Spinal cord (tissue), 10 donors: ENCODE results near the gene SIGLEC12. TPM values are rescaled to one million over a fixed set of nuclear protein-coding genes. Genes with fewer than 3 reads are reported as not detected.
A peak's percentile ranks its signal among the peaks of the same experiment; 100 is the strongest.

Source experiments
- DNase-seq, 6 donors: peaks; one replicate each; pipeline versions ENCODE4 v3.0.0 to v3.0.0-alpha.2; 2013 to 2015; ENCODE audit warnings: low spot score in 6 of 6, low read depth in 4 of 6
- H3K27ac ChIP-seq: one replicate; pipeline ENCODE4 v1.5.1; 2013; ENCODE audit warnings: low read depth, low read length, control low read depth
- H3K27me3 ChIP-seq: one replicate; pipeline ENCODE4 v1.6.1; 2013; ENCODE audit warnings: low read length; ENCODE audit not compliant: control insufficient read depth, insufficient read depth
- H3K36me3 ChIP-seq: one replicate; pipeline ENCODE4 v1.6.1; 2013; ENCODE audit warnings: low read length; ENCODE audit not compliant: control insufficient read depth, insufficient read depth
- H3K4me1 ChIP-seq: one replicate; pipeline ENCODE4 v1.6.1; 2013; ENCODE audit warnings: low read length; ENCODE audit not compliant: control insufficient read depth, insufficient read depth
- H3K4me3 ChIP-seq: one replicate; pipeline ENCODE4 v1.5.1; 2013; ENCODE audit warnings: low read depth, low read length, control low read depth
- H3K9me3 ChIP-seq: one replicate; pipeline ENCODE4 v1.6.1; 2013; ENCODE audit warnings: low read length; ENCODE audit not compliant: control insufficient read depth, insufficient read depth
- WGBS: methylation state at CpG from one replicate; pipeline ENCODE4 v1.1.5; 2013; ENCODE audit warnings: missing lambda C conversion rate; ENCODE audit not compliant: insufficient coverage; 5-methylcytosine and 5-hydroxymethylcytosine counted together
- polyA plus RNA-seq, 2 donors: library from polyadenylated mRNA; unstranded; fragments of 120-200 nt; gene quantifications; one replicate each; pipeline ENCODE4 v1.2.1, GENCODE V29; 2013; ENCODE audit not compliant: insufficient read length in 2 of 2
- total RNA-seq, 2 donors: library from RNA; depleted of rRNA in 1 of 2; stranded (reverse); fragments of 120-200 nt in 1 of 2; fragments of >200 nt in 1 of 2; gene quantifications; one replicate each; pipeline versions ENCODE4 v1.2.3 to v1.2.4, GENCODE V29; 2013 to 2014
- donor health status: healthy.

The SIGLEC12 gene
- total and polyA plus RNA-seq, 4 donors = 0.06 TPM; not detected in 3

DNA sequence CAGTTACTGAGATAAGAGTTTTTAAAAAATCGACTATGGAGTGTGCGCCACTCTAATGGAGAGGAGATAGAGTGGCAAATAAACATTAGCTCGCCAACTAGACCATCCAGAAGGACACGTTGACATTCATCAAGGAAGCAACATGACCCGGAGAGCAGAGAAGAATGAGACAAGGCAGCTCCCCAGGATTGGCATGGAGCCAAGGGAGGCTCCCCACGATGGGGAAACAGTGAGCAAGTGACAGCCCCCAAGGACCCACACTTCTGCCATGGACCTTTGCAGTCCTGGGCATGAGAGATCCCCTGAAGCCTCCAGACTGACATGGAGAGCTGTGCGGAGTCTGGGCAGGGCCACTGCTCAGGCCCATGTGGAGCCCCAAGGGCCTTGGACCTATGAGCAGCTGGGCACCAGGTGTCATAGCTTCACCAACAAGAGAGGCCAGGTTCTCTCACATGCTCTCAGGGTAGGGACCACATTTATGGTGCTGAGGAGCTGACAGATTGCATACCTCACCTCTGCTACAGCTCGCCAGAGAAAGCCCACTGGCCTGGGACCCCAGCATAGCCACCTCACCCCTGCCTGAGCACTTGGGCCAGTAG, 23.2 kb upstream of the SIGLEC12 start:
- Histone ChIP-seq H3K9me3 (no peaks in the 10 kb centered on the region), H3K4me3 (no peak overlapping the region), H3K27ac (no peak overlapping the region), H3K36me3 (no peaks in the 10 kb centered on the region), H3K4me1 (no peaks in the 10 kb centered on the region), H3K27me3 (peaks cover 7% of the 10 kb centered on the region)
- DNase-seq = no peak
- 69% methylated on average over 6 of the region's 8 CpGs for WGBS

DNA sequence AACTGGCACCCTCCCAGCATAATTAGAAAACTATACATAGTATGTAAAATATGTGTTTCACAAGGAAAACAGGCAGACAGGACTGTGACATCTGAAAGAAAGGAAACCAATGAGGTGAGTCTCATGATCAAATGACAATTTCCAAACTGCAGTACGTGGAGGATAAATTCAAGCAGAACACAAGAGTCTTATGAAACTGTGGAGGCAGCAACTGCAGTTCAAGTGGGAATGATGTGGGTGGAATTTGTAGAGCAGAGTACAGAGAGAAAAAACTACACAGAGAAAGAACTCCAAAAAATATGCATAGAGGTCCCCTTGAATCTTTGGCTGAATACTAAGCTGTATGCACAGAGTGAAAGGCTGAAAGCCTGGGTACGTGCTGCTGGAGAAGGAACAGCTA, 20.2 kb upstream of the SIGLEC12 start:
- H3K9me3 ChIP-seq = no peaks in the 10 kb centered on the region
- H3K36me3 ChIP-seq = no peaks in the 10 kb centered on the region
- H3K27ac ChIP-seq = no peak overlapping the region
- no peaks in the 10 kb centered on the region for H3K4me1 ChIP-seq
- H3K4me3 ChIP-seq = no peak overlapping the region
- no peak for DNase-seq
- H3K27me3 ChIP-seq = peaks cover 3% of the 10 kb centered on the region
- WGBS = no CpG with 5 or more reads among the region's 2 CpGs

DNA sequence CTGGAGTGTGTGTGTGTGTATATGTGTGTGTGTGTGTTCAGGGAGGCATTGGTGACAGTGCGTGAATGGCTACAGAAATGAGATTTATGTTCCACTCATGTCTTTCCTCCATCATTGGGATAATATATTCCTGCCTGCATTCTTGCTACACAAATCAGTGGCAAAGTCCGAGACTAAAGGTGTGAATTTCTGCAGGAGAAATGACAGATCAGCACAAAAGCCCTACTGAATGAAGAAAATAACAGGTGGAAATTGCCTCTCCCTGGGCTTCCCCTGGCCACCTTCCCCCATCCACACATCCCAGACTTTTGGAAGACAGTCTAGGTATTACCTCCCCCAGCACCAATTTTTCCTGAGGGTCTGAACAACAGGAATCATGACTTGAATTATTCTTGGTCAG, 19.8 kb upstream of the SIGLEC12 start:
- Histone ChIP-seq H3K4me3 (no peak overlapping the region), H3K9me3 (no peaks in the 10 kb centered on the region), H3K36me3 (no peaks in the 10 kb centered on the region), H3K27me3 (peaks cover 3% of the 10 kb centered on the region), H3K27ac (no peak overlapping the region), H3K4me1 (no peaks in the 10 kb centered on the region)
- DNase-seq = no peak
- no CpG with 5 or more reads among the region's 2 CpGs for WGBS

DNA sequence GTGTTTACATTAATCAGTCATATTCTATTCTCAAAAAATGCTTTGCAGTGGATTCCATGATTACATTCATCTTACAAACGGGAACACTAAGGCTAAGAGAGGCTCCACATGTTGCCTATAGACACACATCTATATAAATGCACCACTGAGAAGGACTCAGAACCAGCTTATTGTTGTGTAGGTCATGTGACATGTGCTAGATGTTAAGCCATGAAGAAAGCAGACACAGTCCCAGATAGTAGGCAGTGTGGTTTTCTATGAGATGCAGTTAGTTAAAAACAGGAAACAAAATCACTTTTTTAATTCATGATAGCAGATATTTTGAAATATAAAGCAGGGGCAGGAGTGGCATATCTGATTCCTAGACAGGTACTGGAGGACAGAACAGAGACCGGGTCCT, 19.1 kb upstream of the SIGLEC12 start:
- no CpG with 5 or more reads among the region's 2 CpGs for WGBS

DNA sequence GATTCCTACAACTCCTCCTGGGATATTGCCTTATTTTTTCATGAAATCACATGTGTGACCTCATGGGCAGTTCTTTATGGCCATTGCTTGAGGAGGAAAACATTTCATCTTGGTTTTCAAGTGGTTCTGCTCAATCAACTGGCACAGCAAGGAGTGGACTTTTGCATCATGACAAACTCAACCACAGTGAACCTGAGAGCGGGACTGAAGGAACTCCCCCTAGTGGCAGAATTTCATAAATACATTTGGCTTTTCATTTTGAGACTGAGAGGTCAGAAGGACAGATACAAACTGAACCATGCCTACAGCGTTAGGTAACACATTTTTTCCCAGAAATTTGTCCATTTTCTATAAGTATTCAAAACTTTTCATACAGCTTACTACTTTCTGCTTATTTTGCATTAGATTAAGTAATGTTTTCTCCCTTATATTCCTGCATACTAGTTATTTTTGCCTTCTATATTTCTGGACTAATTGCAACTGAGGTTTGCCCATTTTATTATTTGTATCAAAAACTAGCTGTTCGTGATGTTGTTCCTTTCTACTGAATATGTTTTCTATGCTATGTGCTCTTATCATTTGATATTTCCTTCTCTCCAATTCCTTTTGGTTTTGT, 13.4 kb upstream of the SIGLEC12 start:
- no peaks in the 10 kb centered on the region for H3K9me3 ChIP-seq
- H3K27ac ChIP-seq = no peak overlapping the region
- no peaks in the 10 kb centered on the region for H3K4me1 ChIP-seq
- H3K36me3 ChIP-seq = no peaks in the 10 kb centered on the region
- H3K27me3 ChIP-seq = peaks cover 11% of the 10 kb centered on the region
- H3K4me3 ChIP-seq = no peak overlapping the region
- no CpG with 5 or more reads among the region's 3 CpGs for WGBS
- peak in 5 of 6 donors; percentile 11 to 79 (median 19) for DNase-seq

More for the DNA sequence above, 19.1 kb upstream of the SIGLEC12 start:
- DNase-seq = peak in 1 of 6 donors; percentile 5
- peaks cover 3% of the 10 kb centered on the region for H3K27me3 ChIP-seq
- H3K36me3 ChIP-seq = no peaks in the 10 kb centered on the region
- H3K4me3 ChIP-seq = no peak overlapping the region
- H3K4me1 ChIP-seq = no peaks in the 10 kb centered on the region
- H3K27ac ChIP-seq = no peak overlapping the region
- no peaks in the 10 kb centered on the region for H3K9me3 ChIP-seq

DNA sequence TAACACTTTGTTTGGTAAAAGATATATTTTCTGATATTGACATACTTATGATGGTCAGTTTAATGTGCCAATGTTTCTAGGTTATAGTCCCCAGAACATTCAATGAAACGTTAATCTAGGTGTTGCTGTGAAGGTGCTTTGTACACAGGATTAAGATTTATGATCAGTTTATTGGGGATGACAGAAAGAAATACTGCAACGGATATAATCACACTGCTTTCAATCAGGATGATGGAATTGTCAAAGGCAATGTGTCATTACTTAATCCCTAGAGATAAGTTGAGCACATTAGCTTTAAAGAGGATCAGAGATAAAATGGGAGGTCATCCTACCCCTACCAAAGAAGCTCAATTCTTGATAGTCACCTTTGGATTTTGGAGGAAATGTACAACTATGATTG, 12.4 kb upstream of the SIGLEC12 start:
- DNase-seq = no peak
- H3K4me1 ChIP-seq = no peaks in the 10 kb centered on the region
- WGBS = 50% methylated on average over 2 of the region's 2 CpGs
- H3K4me3 ChIP-seq = no peak overlapping the region
- H3K36me3 ChIP-seq = no peaks in the 10 kb centered on the region
- H3K9me3 ChIP-seq = no peaks in the 10 kb centered on the region
- H3K27ac ChIP-seq = no peak overlapping the region
- H3K27me3 ChIP-seq = peaks cover 11% of the 10 kb centered on the region

DNA sequence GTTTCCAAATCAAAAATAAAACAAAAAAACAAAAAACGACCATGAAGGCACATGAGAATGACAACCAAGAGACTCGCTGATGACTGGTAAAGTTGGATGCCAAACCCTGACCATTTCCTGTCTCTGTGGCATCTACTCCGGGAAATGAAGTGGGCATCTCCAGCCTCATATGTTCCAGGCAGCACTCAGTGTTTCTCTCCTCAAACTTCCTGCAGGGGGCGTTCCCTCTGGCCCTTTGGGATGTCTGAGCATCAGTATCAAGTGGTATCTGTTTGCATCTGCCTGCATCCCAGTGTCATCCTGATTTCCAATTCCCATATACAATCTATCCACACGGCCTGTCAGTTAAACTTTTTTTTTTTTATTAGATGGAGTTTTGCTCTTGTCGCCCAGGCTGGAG, 9.8 kb upstream of the SIGLEC12 start:
- Histone ChIP-seq H3K27me3 (peaks cover 11% of the 10 kb centered on the region), H3K4me3 (no peak overlapping the region)

DNA sequence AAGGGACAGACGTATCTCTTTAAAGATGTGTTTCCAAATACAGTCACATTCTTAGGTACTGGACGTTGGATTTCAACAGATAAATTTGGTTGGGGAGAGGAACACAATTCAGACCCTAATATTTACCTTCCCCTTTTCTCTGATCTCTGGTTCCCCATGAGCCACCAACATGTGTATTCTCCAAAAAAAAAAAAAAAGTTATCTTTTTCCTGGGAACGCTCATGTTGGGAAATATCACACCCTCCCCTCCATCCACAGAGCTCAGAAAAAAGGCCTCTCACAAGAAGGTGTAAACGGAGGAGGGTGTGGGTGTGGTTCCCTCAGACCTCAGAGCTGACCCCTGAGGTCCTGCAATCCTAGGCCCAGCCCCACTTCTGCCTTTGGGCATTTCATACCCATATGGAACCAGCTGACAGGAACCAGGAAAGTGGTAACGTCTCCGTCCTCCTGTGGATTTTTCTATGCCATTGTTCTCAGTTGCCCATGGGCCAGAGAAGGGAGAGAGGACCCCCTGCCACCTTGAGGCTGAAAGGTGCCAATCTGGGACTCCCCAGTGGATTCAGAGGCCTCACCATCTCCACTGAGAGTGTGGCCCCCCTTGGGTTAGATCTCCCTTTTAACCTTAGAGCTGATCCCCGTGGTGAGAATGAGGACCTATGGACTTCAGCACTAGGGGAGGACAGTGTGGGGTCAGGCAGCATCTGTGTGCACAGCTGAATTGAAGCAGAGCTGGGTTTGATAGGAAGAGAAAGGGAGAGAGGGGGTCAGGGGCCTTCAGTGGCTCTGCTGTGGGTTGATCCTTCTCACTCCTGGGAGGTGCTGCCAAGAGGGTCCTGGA, 8.4 kb upstream of the SIGLEC12 start:
- Histone ChIP-seq H3K9me3 (no peaks in the 10 kb centered on the region), H3K27me3 (peaks cover 11% of the 10 kb centered on the region), H3K27ac (no peak overlapping the region), H3K4me1 (no peaks in the 10 kb centered on the region), H3K36me3 (no peaks in the 10 kb centered on the region), H3K4me3 (no peak overlapping the region)
- DNase-seq = no peak
- WGBS = 76% methylated on average over 3 of the region's 7 CpGs

More for the DNA sequence above, 9.8 kb upstream of the SIGLEC12 start:
- H3K36me3 ChIP-seq = no peaks in the 10 kb centered on the region
- WGBS = 6% methylated on average over 4 of the region's 6 CpGs
- no peaks in the 10 kb centered on the region for H3K4me1 ChIP-seq
- H3K27ac ChIP-seq = no peak overlapping the region
- DNase-seq = peak in 1 of 6 donors; percentile 3
- no peaks in the 10 kb centered on the region for H3K9me3 ChIP-seq

DNA sequence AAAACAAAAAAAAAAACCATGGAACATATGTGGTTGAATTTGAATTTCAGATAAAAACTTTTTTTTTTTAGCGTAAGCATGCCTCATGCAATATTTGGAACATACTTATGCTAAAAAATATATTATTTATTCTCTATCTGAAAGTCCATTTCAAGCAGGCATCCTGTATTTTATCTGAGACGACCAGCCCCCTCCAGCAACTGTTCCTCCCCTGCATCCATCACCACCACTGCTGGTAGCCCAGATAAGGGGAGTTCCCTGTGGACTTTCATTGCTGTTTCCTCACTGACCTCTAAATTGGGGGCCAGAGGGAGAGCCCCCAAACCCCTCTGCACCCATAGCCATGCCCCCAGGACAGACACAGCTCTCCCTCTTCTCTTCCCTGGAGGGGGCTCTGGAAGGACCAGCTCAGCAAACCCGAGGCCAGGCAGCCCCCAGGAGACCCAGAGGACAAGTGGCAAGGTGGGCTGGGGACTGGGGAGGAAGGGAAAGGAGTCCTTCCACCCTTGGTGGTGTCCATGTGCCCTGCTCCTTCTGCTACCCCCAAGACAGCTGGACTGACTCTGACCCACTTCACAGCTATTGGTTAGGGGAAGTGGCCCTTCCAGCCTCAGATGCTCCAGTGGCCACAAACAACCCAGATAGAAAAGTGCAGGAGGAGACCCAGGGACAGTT, 6.6 kb upstream of the SIGLEC12 start:
- H3K36me3 ChIP-seq = no peaks in the 10 kb centered on the region
- no peak overlapping the region for H3K4me3 ChIP-seq
- WGBS = 25% methylated on average over 2 of the region's 3 CpGs
- no peaks in the 10 kb centered on the region for H3K4me1 ChIP-seq
- peaks cover 11% of the 10 kb centered on the region for H3K27me3 ChIP-seq
- no peaks in the 10 kb centered on the region for H3K9me3 ChIP-seq
- no peak for DNase-seq
- H3K27ac ChIP-seq = no peak overlapping the region
